Lung (tissue), 12 donors: ENCODE measurements around the gene SMIM41. TPM values are rescaled to one million over a fixed set of nuclear protein-coding genes. Genes with fewer than 3 reads are reported as not detected.
A peak's percentile ranks its signal among the peaks of the same experiment; 100 is the strongest.

Experiments
- ATAC-seq: fragments of 200-7000 bp; cut with Tn5 transposase; one replicate; pipeline ENCODE4 v1.9.1; 2020; ENCODE audit warnings: moderate number of reproducible peaks; ENCODE audit not compliant: insufficient read depth, low FRiP score
- DNase-seq, 3 donors: peaks; one replicate each; pipeline ENCODE4 v3.0.0-alpha.2; 2013 to 2017
- H3K27ac ChIP-seq, 2 donors: one replicate each; pipeline ENCODE4 v1.5.1; 2013; ENCODE audit warnings: mild to moderate bottlenecking in 2 of 2, moderate library complexity in 2 of 2, control low read depth in 1 of 2, inconsistent platforms in 1 of 2, low read depth in 1 of 2, low read length in 1 of 2
- H3K27me3 ChIP-seq, 3 donors: one replicate each; pipeline ENCODE4 v1.5.1; 2013; ENCODE audit warnings: low read length in 2 of 3; ENCODE audit not compliant: control insufficient read depth in 3 of 3, insufficient read depth in 3 of 3
- H3K36me3 ChIP-seq, 4 donors: one replicate each; pipeline ENCODE4 v1.5.1; 2013; ENCODE audit warnings: low read length in 4 of 4, mild to moderate bottlenecking in 1 of 4, moderate library complexity in 1 of 4; ENCODE audit not compliant: control insufficient read depth in 4 of 4, insufficient read depth in 4 of 4
- H3K4me1 ChIP-seq, 5 donors: one replicate each; pipeline ENCODE4 v1.5.1; 2013; ENCODE audit warnings: low read length in 5 of 5, mild to moderate bottlenecking in 2 of 5, moderate library complexity in 1 of 5; ENCODE audit not compliant: control insufficient read depth in 5 of 5, insufficient read depth in 5 of 5
- H3K4me3 ChIP-seq: one replicate; pipeline ENCODE4 v1.5.1; 2013; ENCODE audit warnings: mild to moderate bottlenecking, control low read depth, moderate library complexity
- H3K9ac ChIP-seq, 2 donors: one replicate each; pipeline ENCODE4 v1.5.1; 2013; ENCODE audit warnings: low read length in 2 of 2, control low read depth in 1 of 2; ENCODE audit not compliant: insufficient read depth in 1 of 2
- H3K9me3 ChIP-seq, 4 donors: one replicate each; pipeline ENCODE4 v1.5.1; 2013; ENCODE audit warnings: low read length in 3 of 4, mild to moderate bottlenecking in 1 of 4, moderate library complexity in 1 of 4; ENCODE audit not compliant: control insufficient read depth in 4 of 4, insufficient read depth in 3 of 4
- CTCF ChIP-seq: IDR thresholded peaks from 2 replicates; pipeline ENCODE4 v1.5.1; 2012; ENCODE audit warnings: mild to moderate bottlenecking; ENCODE audit errors: control extremely low read depth, extremely low read depth
- WGBS, 2 donors: extraction: QIAGEN DNeasy Blood & Tissue Kit; methylation state at CpG; one replicate each; pipeline ENCODE4 v1.1.7; 2013; 5-methylcytosine and 5-hydroxymethylcytosine counted together
- polyA plus RNA-seq, 2 donors: library from polyadenylated mRNA; stranded (reverse); fragments of 200-250 nt; gene quantifications; one replicate each; pipeline ENCODE4 v1.2.1, GENCODE V29; 2013
- total RNA-seq, 2 donors: library from RNA; depleted of rRNA in 1 of 2; stranded (reverse); fragments of >200 nt in 1 of 2; gene quantifications; one replicate each; pipeline ENCODE4 v1.2.1, GENCODE V29; 2014 to 2021
- donor health status: control.
- donor health status: control.
- donor health status: Bipolar disorder and iron deficiency.
- donor health status: healthy.
- donor health status: DM: yes; HTN: yes; CAD: no.

SMIM41 gene
- total and polyA plus RNA-seq, 4 donors = 1.9 to 7.6 (median 4.3) TPM

- Histone ChIP-seq H3K4me3 (no peak overlapping the region), H3K9ac (no peak overlapping the region), H3K36me3 (no peaks in the 10 kb centered on the region), H3K4me1 (peaks cover 0 to 38% (median 11%) of the 10 kb centered on the region in 5 donors), H3K9me3 (no peaks in the 10 kb centered on the region), H3K27me3 (no peaks in the 10 kb centered on the region), H3K27ac (peak overlapping the region in 1 of 2 donors; percentile 92)
- ATAC-seq (no peak), DNase-seq (no peak)
- 87 to 91% methylated on average over 8 of the region's 8 CpGs for WGBS, 2 donors
- TF ChIP-seq CTCF = no peak
Measured at GRCh38 chr12:52146089-52146821, 66.8 kb downstream of the SMIM41 start.

- H3K4me3 ChIP-seq = no peak overlapping the region
- H3K9ac ChIP-seq = no peak overlapping the region
- DNase-seq = no peak
- no peaks in the 10 kb centered on the region for H3K9me3 ChIP-seq
- no peaks in the 10 kb centered on the region for H3K27me3 ChIP-seq
- no peaks in the 10 kb centered on the region for H3K36me3 ChIP-seq
- 79 to 94% methylated on average over 11 of the region's 11 CpGs for WGBS, 2 donors
- TF ChIP-seq CTCF = no peak
- no peak for ATAC-seq
- peaks cover 0 to 42% (median 11%) of the 10 kb centered on the region in 5 donors for H3K4me1 ChIP-seq
- peak overlapping the region; percentile 17 to 92 for H3K27ac ChIP-seq
Measured at GRCh38 chr12:52146822-52147366, 67.4 kb downstream of the SMIM41 start.

- Histone ChIP-seq H3K36me3 (no peaks in the 10 kb centered on the region), H3K9ac (no peak overlapping the region)
Measured at GRCh38 chr12:52147367-52147963, 68.0 kb downstream of the SMIM41 start.

More at GRCh38 chr12:52147367-52147963, 68.0 kb downstream of the SMIM41 start:
- peaks cover 0 to 44% (median 11%) of the 10 kb centered on the region in 5 donors for H3K4me1 ChIP-seq
- TF ChIP-seq CTCF = no peak
- peak overlapping the region in 1 of 2 donors; percentile 97 for H3K27ac ChIP-seq
- 41 to 71% methylated on average over 17 of the region's 17 CpGs for WGBS, 2 donors
- H3K4me3 ChIP-seq = no peak overlapping the region
- H3K27me3 ChIP-seq = no peaks in the 10 kb centered on the region
- H3K9me3 ChIP-seq = no peaks in the 10 kb centered on the region
- ATAC-seq (peak; percentile 70), DNase-seq (peak in 1 of 3 donors; percentile 35)
